H1 (cell line): ENCODE data around the gene MRPS27. TPM values are rescaled to one million over a fixed set of nuclear protein-coding genes. Genes with fewer than 3 reads are reported as not detected.

Experiments
- CTCF ChIA-PET: fragments of 300-600 bp; sonication (Branson Sonifier 250); formaldehyde crosslinking; loops from one replicate; lab custom pipeline; 2021; ENCODE audit not compliant: partially characterized antibody; lab: Charles Lee
- POLR2A ChIA-PET: fragments of 300-600 bp; sonication (Branson Sonifier 250); formaldehyde crosslinking; loops from one replicate; lab custom pipeline; 2021; ENCODE audit warnings: inconsistent platforms; ENCODE audit not compliant: partially characterized antibody; lab: Charles Lee
- DNase-seq, 2 experiments: peaks; one replicate each; pipeline versions ENCODE4 v3.0.0 to v3.0.0-alpha.2; 2010 to 2022; ENCODE audit warnings: low spot score in 2 of 2, low read depth in 1 of 2, mixed read lengths in 1 of 2
- FAIRE-seq: peaks from 2 replicates; lab custom pipeline; 2011; peaks lifted over from hg19 to GRCh38; lab: Jason Lieb, UNC
- H2AFZ ChIP-seq: 2 replicates; pipeline ENCODE4 v1.8.1; 2012; ENCODE audit warnings: low read length, inconsistent platforms
- H2AK5ac ChIP-seq: 2 replicates; pipeline ENCODE4 v1.6.1; 2013; ENCODE audit warnings: low read depth, low read length
- H2BK120ac ChIP-seq: replicated peaks from 2 replicates; pipeline ENCODE3; 2013; ENCODE audit warnings: low read depth, low read length, inconsistent platforms
- H2BK12ac ChIP-seq: 2 replicates; pipeline ENCODE4 v1.6.1; 2013; ENCODE audit warnings: low read depth, low read length
- H2BK15ac ChIP-seq: 2 replicates; pipeline ENCODE4 v1.6.1; 2013; ENCODE audit warnings: low read length
- H2BK20ac ChIP-seq: 2 replicates; pipeline ENCODE4 v1.6.1; 2013; ENCODE audit warnings: low read length
- H2BK5ac ChIP-seq: 2 replicates; pipeline ENCODE4 v1.6.1; 2013; ENCODE audit warnings: low read depth, low read length
- H3K14ac ChIP-seq: 2 replicates; pipeline ENCODE4 v1.6.1; 2013; ENCODE audit warnings: inconsistent platforms; ENCODE audit not compliant: insufficient read length
- H3K18ac ChIP-seq: 2 replicates; pipeline ENCODE4 v1.6.1; 2013; ENCODE audit warnings: low read length; ENCODE audit errors: extremely low read depth
- H3K23ac ChIP-seq: 2 replicates; pipeline ENCODE4 v1.6.1; 2013; ENCODE audit warnings: inconsistent platforms; ENCODE audit not compliant: insufficient read length
- H3K23me2 ChIP-seq: 2 replicates; pipeline ENCODE4 v1.6.1; 2013; ENCODE audit warnings: low read depth, low read length
- H3K27ac ChIP-seq: 2 replicates; pipeline ENCODE4 v1.6.1; 2011; ENCODE audit warnings: low read depth, low read length, inconsistent platforms
- H3K27me3 ChIP-seq, 4 experiments: replicated peaks in 1 of 4; 1 replicate in 1 of 4; 2 replicates in 3 of 4; pipeline versions ENCODE4 v1.6.1 to v1.8.1; 2011 to 2013; ENCODE audit warnings: low read length in 3 of 4, mild to moderate bottlenecking in 3 of 4, inconsistent platforms in 2 of 4, mixed read lengths in 2 of 4, moderate library complexity in 1 of 4; ENCODE audit not compliant: control insufficient read depth in 3 of 4, insufficient read depth in 3 of 4; ENCODE audit errors: extremely low read depth in 1 of 4
- H3K36me3 ChIP-seq, 4 experiments: 2 replicates each; pipeline versions ENCODE4 v1.6.1 to v1.8.1; 2011 to 2013; ENCODE audit warnings: mild to moderate bottlenecking in 4 of 4, low read length in 3 of 4, moderate library complexity in 2 of 4, control low read depth in 1 of 4, inconsistent platforms in 1 of 4; ENCODE audit not compliant: insufficient read depth in 4 of 4, control insufficient read depth in 2 of 4
- H3K4ac ChIP-seq: replicated peaks from 2 replicates; pipeline ENCODE3; 2013; ENCODE audit warnings: low read length, low read depth, mixed read lengths, inconsistent platforms; ENCODE audit not compliant: insufficient read length
- H3K4me1 ChIP-seq, 4 experiments: replicated peaks in 1 of 4; 1 replicate in 1 of 4; 2 replicates in 3 of 4; pipeline versions ENCODE4 v1.6.1 to v1.8.1; 2011 to 2013; ENCODE audit warnings: low read length in 3 of 4, inconsistent platforms in 2 of 4, mixed read lengths in 1 of 4; ENCODE audit not compliant: insufficient read depth in 4 of 4, control insufficient read depth in 3 of 4
- H3K4me2 ChIP-seq, 2 experiments: 2 replicates each; pipeline versions ENCODE4 v1.6.1 to v1.8.1; 2011 to 2013; ENCODE audit warnings: low read depth in 2 of 2, low read length in 2 of 2, control low read depth in 1 of 2, inconsistent platforms in 1 of 2, mild to moderate bottlenecking in 1 of 2; ENCODE audit not compliant: insufficient read depth in 1 of 2
- H3K4me3 ChIP-seq, 4 experiments: fragments of 200-600, 300-600 bp in 1 of 4; sonication (generic), shearing (Covaris generic), sonication (Bioruptor Twin) in 1 of 4; 2 replicates each; pipeline versions ENCODE4 v1.5.1 to v1.8.1; 2011 to 2016; ENCODE audit warnings: low read length in 4 of 4, low read depth in 3 of 4, control low read depth in 2 of 4, inconsistent platforms in 2 of 4, mild to moderate bottlenecking in 2 of 4, mixed read lengths in 1 of 4, moderate library complexity in 1 of 4; ENCODE audit not compliant: insufficient read depth in 2 of 4; ENCODE audit errors: extremely low read depth in 1 of 4
- H3K56ac ChIP-seq: replicated peaks from 2 replicates; pipeline ENCODE3; 2013; ENCODE audit warnings: low read depth, mild to moderate bottlenecking, mixed read lengths, low read length, inconsistent platforms; ENCODE audit not compliant: insufficient read length
- H3K79me1 ChIP-seq: 2 replicates; pipeline ENCODE4 v1.6.1; 2013; ENCODE audit warnings: low read depth, low read length, control low read depth
- H3K79me2 ChIP-seq, 2 experiments: 2 replicates each; pipeline versions ENCODE4 v1.6.1 to v1.8.1; 2012 to 2013; ENCODE audit warnings: low read length in 2 of 2, mild to moderate bottlenecking in 2 of 2, inconsistent platforms in 1 of 2; ENCODE audit not compliant: insufficient read depth in 2 of 2, control insufficient read depth in 1 of 2
- H3K9ac ChIP-seq, 4 experiments: replicated peaks in 1 of 4; 1 replicate in 1 of 4; 2 replicates in 3 of 4; pipeline versions ENCODE4 v1.6.1 to v1.8.1; 2011 to 2013; ENCODE audit warnings: low read depth in 3 of 4, low read length in 3 of 4, control low read depth in 2 of 4, mild to moderate bottlenecking in 2 of 4, moderate library complexity in 2 of 4, inconsistent platforms in 1 of 4; ENCODE audit errors: extremely low read depth in 1 of 4
- H3K9me3 ChIP-seq, 2 experiments: 2 replicates each; pipeline versions ENCODE4 v1.6.1 to v1.8.1; 2012 to 2013; ENCODE audit warnings: mild to moderate bottlenecking in 2 of 2, moderate library complexity in 2 of 2, control low read depth in 1 of 2, inconsistent platforms in 1 of 2, low read depth in 1 of 2, low read length in 1 of 2, mixed read lengths in 1 of 2; ENCODE audit not compliant: insufficient read depth in 2 of 2
- H4K20me1 ChIP-seq, 2 experiments: replicated peaks in 1 of 2; 2 replicates each; pipeline versions ENCODE3 to v1.8.1; 2011 to 2013; ENCODE audit warnings: inconsistent platforms in 2 of 2, low read length in 2 of 2, mild to moderate bottlenecking in 1 of 2; ENCODE audit not compliant: insufficient read depth in 2 of 2, control insufficient read depth in 1 of 2
- H4K5ac ChIP-seq: 2 replicates; pipeline ENCODE4 v1.6.1; 2013; ENCODE audit warnings: low read length, low read depth, mixed read lengths, inconsistent platforms; ENCODE audit not compliant: insufficient read length
- H4K8ac ChIP-seq: 2 replicates; pipeline ENCODE4 v1.8.0; 2013; ENCODE audit warnings: mild to moderate bottlenecking, moderate library complexity, low read length, inconsistent platforms; ENCODE audit not compliant: insufficient read depth; ENCODE audit errors: extremely low read depth
- H4K91ac ChIP-seq: replicated peaks from 2 replicates; pipeline ENCODE3; 2013; ENCODE audit warnings: low read length, mixed read lengths, inconsistent platforms; ENCODE audit not compliant: insufficient read length
- BACH1 ChIP-seq: IDR thresholded peaks from 2 replicates; pipeline ENCODE4 v1.6.1; 2012; ENCODE audit warnings: low read length, improper control_type of control experiment
- BCL11A ChIP-seq, 2 experiments: IDR thresholded peaks; one replicate each; pipeline ENCODE4 v1.6.1; 2011; ENCODE audit warnings: low read depth in 2 of 2, low read length in 2 of 2, mild to moderate bottlenecking in 2 of 2
- CHD1 ChIP-seq: IDR thresholded peaks from 2 replicates; pipeline ENCODE4 v1.6.1; 2012; ENCODE audit warnings: low read depth, low read length, improper control_type of control experiment
- E2F6 ChIP-seq: IDR thresholded peaks from 2 replicates; pipeline ENCODE4 v1.6.1; 2012; ENCODE audit warnings: inconsistent platforms
- GABPA ChIP-seq: IDR thresholded peaks from 2 replicates; pipeline ENCODE4 v1.6.1; 2011; ENCODE audit warnings: mild to moderate bottlenecking, low read length, moderate library complexity, borderline replicate concordance; ENCODE audit not compliant: insufficient read depth
- HDAC2 ChIP-seq, 2 experiments: fragments of 300-600 bp in 1 of 2; sonication (generic) in 1 of 2; IDR thresholded peaks; 2 replicates each; pipeline ENCODE4 v1.6.1; 2011 to 2012; ENCODE audit warnings: low read depth in 2 of 2, low read length in 2 of 2, mild to moderate bottlenecking in 2 of 2, moderate library complexity in 2 of 2, borderline replicate concordance in 1 of 2, inconsistent platforms in 1 of 2
- HDAC6 ChIP-seq: IDR thresholded peaks from one replicate; pipeline ENCODE4 v1.7.1; 2012; ENCODE audit warnings: low read depth, mild to moderate bottlenecking, inconsistent platforms, low read length, moderate library complexity
- JUN ChIP-seq: IDR thresholded peaks from 2 replicates; pipeline ENCODE4 v1.6.1; 2011; ENCODE audit warnings: low read depth, mild to moderate bottlenecking, improper control_type of control experiment, low read length
- NANOG ChIP-seq: IDR thresholded peaks from 2 replicates; pipeline ENCODE4 v1.6.1; 2011; ENCODE audit warnings: low read length, low read depth, mild to moderate bottlenecking, inconsistent platforms; ENCODE audit not compliant: insufficient read depth, poor library complexity, severe bottlenecking
- SIN3A ChIP-seq, 2 experiments: IDR thresholded peaks in 1 of 2; conservative IDR thresholded peaks in 1 of 2; 2 replicates each; pipeline ENCODE4 v1.6.1; 2011 to 2012; ENCODE audit warnings: low read length in 2 of 2, improper control_type of control experiment in 1 of 2, low read depth in 1 of 2, mild to moderate bottlenecking in 1 of 2
- SIX5 ChIP-seq: IDR thresholded peaks from 2 replicates; pipeline ENCODE4 v1.6.1; 2011; ENCODE audit warnings: mild to moderate bottlenecking, low read depth, low read length
- SP1 ChIP-seq: IDR thresholded peaks from 2 replicates; pipeline ENCODE4 v1.6.1; 2011; ENCODE audit warnings: low read depth, low read length
- TBP ChIP-seq: IDR thresholded peaks from 2 replicates; pipeline ENCODE4 v1.6.1; 2011; ENCODE audit warnings: low read depth, low read length, improper control_type of control experiment
- TCF12 ChIP-seq: IDR thresholded peaks from 2 replicates; pipeline ENCODE4 v1.6.1; 2011; ENCODE audit warnings: low read depth, mild to moderate bottlenecking, low read length
- ZNF274 ChIP-seq: IDR thresholded peaks from 2 replicates; pipeline ENCODE4 v1.7.0; 2012; ENCODE audit warnings: low read length, borderline replicate concordance; ENCODE audit errors: extremely low read depth
- WGBS, 2 experiments: shearing (Covaris generic) in 1 of 2; methylation state at CpG; one replicate each; pipeline versions ENCODE4 v1.1.6 to v1.1.7; 2013 to 2015; ENCODE audit warnings: low lambda C conversion rate in 2 of 2, mixed read lengths in 2 of 2, inconsistent platforms in 1 of 2, low coverage in 1 of 2, missing lambda C conversion rate in 1 of 2; ENCODE audit not compliant: insufficient replicate concordance in 2 of 2, insufficient coverage in 1 of 2, insufficient read length in 1 of 2; ENCODE audit errors: extremely low coverage in 1 of 2, missing lambda C conversion rate in 1 of 2; 5-methylcytosine and 5-hydroxymethylcytosine counted together
- polyA plus RNA-seq, 7 experiments: library from polyadenylated mRNA; depleted of rRNA in 3 of 7; stranded (reverse) in 5 of 7; unstranded in 2 of 7; fragments of >200 nt in 5 of 7; fragments of 200-250 nt in 2 of 7; gene quantifications; 1 replicate in 5 of 7; 2 replicates in 1 of 7; 4 replicates in 1 of 7; pipeline versions ENCODE4 v1.2.1 to v1.2.3, GENCODE V29; 2011 to 2013; ENCODE audit warnings: missing spikeins in 2 of 7, mixed read lengths in 2 of 7
- total RNA-seq: library from RNA; stranded (reverse); fragmentation: NEBNext Ultra II Directional; extraction: Animal tissue kit (Norgen Biotek cat#: 25700); gene quantifications from 2 replicates; pipeline ENCODE4 v1.2.1, GENCODE V29; 2021

Gene MRPS27
- total and polyA plus RNA-seq, 2 of the 8 experiments (the other 6 are each of a cell fraction or from before 2014, with no cell fraction given) = 93.2 to 102 TPM

- WGBS, 2 experiments = 96% methylated on average over 1 of the region's 1 CpG; no CpG with 5 or more reads in 1 of the 2 experiments
- H4K91ac ChIP-seq = no peak overlapping the region
- no peak overlapping the region for H3K4me2 ChIP-seq
- POLR2A ChIA-PET = no interaction called here
- H2BK15ac ChIP-seq = no peak overlapping the region
- H3K4ac ChIP-seq = no peak overlapping the region
- no peaks in the 10 kb centered on the region for H3K23me2 ChIP-seq
- no peak overlapping the region for H4K5ac ChIP-seq
- no peak overlapping the region for H3K56ac ChIP-seq
- H3K27me3 ChIP-seq = no peaks in the 10 kb centered on the region
- no peak overlapping the region for H2BK12ac ChIP-seq
- no peak for DNase-seq
- TF ChIP-seq BACH1 = no peak
- TF ChIP-seq BCL11A (IDR thresholded peaks at IDR 0.05; ENCODE audit: low read depth in 2 of 2, low read length in 2 of 2) = no peak
- no peak for TF ChIP-seq JUN
- TF ChIP-seq CHD1 = no peak
- TF ChIP-seq TCF12 = no peak
- no peak for TF ChIP-seq TBP
- TF ChIP-seq SIN3A (conservative IDR thresholded peaks at IDR 0.05 in 1 of 2, IDR thresholded peaks at IDR 0.05 in 1 of 2; ENCODE audit: low read depth in 1 of 2, low read length in 2 of 2) = no peak
- no peak for TF ChIP-seq GABPA
- no peak for TF ChIP-seq HDAC6
- no peak for TF ChIP-seq NANOG
- TF ChIP-seq E2F6 = no peak
- no peak for TF ChIP-seq HDAC2 (IDR thresholded peaks at IDR 0.05; ENCODE audit: borderline replicate concordance in 1 of 2, low read depth in 2 of 2, low read length in 2 of 2)
- no peak for TF ChIP-seq SP1
- TF ChIP-seq SIX5 = no peak
- no peak for TF ChIP-seq ZNF274
- TF ChIP-seq, all 59 proteins: peak for 0
- Histone ChIP-seq H3K79me1 (no peaks in the 10 kb centered on the region), H3K27ac (no peak overlapping the region), H2AFZ (no peak overlapping the region), H3K4me1 (no peaks in the 10 kb centered on the region), H4K20me1 (no peaks in the 10 kb centered on the region), H2BK20ac (no peak overlapping the region), H3K36me3 (no peaks in the 10 kb centered on the region), H3K23ac (no peak overlapping the region), H2BK5ac (no peak overlapping the region), H3K4me3 (no peak overlapping the region), H3K79me2 (no peaks in the 10 kb centered on the region), H3K9ac (no peak overlapping the region), H3K14ac (no peak overlapping the region), H3K18ac (no peak overlapping the region), H4K8ac (no peak overlapping the region), H2AK5ac (no peak overlapping the region), H2BK120ac (no peak overlapping the region), H3K9me3 (no peaks in the 10 kb centered on the region)
- CTCF ChIA-PET = no interaction called here
- no peak for FAIRE-seq
These were observed 32.6 kb upstream of the MRPS27 start for GRCh38 chr5:72352616-72353015.
